ENCODE results near the gene UNC119.

Gene UNC119

GRCh38 chr17:28519236-28519635 is 33.2 kb downstream of the UNC119 start:
- in situ Hi-C loops (cut with HindIII; ENCODE audit: low sequenced_read_pairs), result no loop called here

GRCh38 chr17:28518578-28518977 is 33.8 kb downstream of the UNC119 start:
- TF ChIP-seq CTCF (IDR thresholded peaks at IDR 0.05; ENCODE audit: low read depth, low read length), result no peak
- no peak for DNase-seq (ENCODE audit: low read depth, low spot score)
- in situ Hi-C loops (cut with HindIII; ENCODE audit: low sequenced_read_pairs), result no loop called here
- H3K4me3 ChIP-seq (ENCODE audit: low read depth, low read length), result no peak overlapping the region

More at GRCh38 chr17:28519236-28519635, 33.2 kb downstream of the UNC119 start:
- no peak for TF ChIP-seq CTCF (IDR thresholded peaks at IDR 0.05; ENCODE audit: low read depth, low read length)
- H3K4me3 ChIP-seq (ENCODE audit: low read depth, low read length), result no peak overlapping the region
- DNase-seq (ENCODE audit: low read depth, low spot score), result no peak

GRCh38 chr17:28518132-28518531 is 34.3 kb downstream of the UNC119 start:
- DNase-seq (ENCODE audit: low read depth, low spot score), result no peak
- no peak for TF ChIP-seq CTCF (IDR thresholded peaks at IDR 0.05; ENCODE audit: low read depth, low read length)
- in situ Hi-C loops (cut with HindIII; ENCODE audit: low sequenced_read_pairs), result no loop called here
- no peak overlapping the region for H3K4me3 ChIP-seq (ENCODE audit: low read depth, low read length)

- H3K4me3 ChIP-seq (ENCODE audit: low read depth, low read length), result no peak overlapping the region
- in situ Hi-C loops (cut with HindIII; ENCODE audit: low sequenced_read_pairs), result no loop called here
- DNase-seq (ENCODE audit: low read depth, low spot score), result no peak
- TF ChIP-seq CTCF (IDR thresholded peaks at IDR 0.05; ENCODE audit: low read depth, low read length), result no peak
Measured at GRCh38 chr17:28515518-28515917, 36.9 kb downstream of the UNC119 start.

GRCh38 chr17:28514561-28515002 is 37.8 kb downstream of the UNC119 start:
- no peak for TF ChIP-seq CTCF (IDR thresholded peaks at IDR 0.05; ENCODE audit: low read depth, low read length)
- no peak for DNase-seq (ENCODE audit: low read depth, low spot score)
- in situ Hi-C loops (cut with HindIII; ENCODE audit: low sequenced_read_pairs), result no loop called here
- no peak overlapping the region for H3K4me3 ChIP-seq (ENCODE audit: low read depth, low read length)

GRCh38 chr17:28513476-28513875 is 38.9 kb downstream of the UNC119 start:
- no peak overlapping the region for H3K4me3 ChIP-seq (ENCODE audit: low read depth, low read length)
- in situ Hi-C loops (cut with HindIII; ENCODE audit: low sequenced_read_pairs), result no loop called here
- no peak for DNase-seq (ENCODE audit: low read depth, low spot score)
- no peak for TF ChIP-seq CTCF (IDR thresholded peaks at IDR 0.05; ENCODE audit: low read depth, low read length)

Data from astrocyte of the spinal cord (primary cell).